HG03565 (cell line): ENCODE data around the gene PAX8.
"Not testable (repeated sequence)": the region's sequence is repeated elsewhere in the genome, so short reads cannot be mapped to it uniquely, and the experiment has no call there.

ENCODE experiments used
- ATAC-seq: cut with Tn5 transposase; IDR thresholded peaks from one replicate; pipeline ENCODE4 v1.9.1; 2021; ENCODE audit warnings: mild to moderate bottlenecking, moderate library complexity; ENCODE audit not compliant: unreplicated experiment

The PAX8 gene

GRCh38 chr2:113291191-113291590 lies 12.5 kb upstream of the PAX8 start:
- no peak for ATAC-seq

DNA sequence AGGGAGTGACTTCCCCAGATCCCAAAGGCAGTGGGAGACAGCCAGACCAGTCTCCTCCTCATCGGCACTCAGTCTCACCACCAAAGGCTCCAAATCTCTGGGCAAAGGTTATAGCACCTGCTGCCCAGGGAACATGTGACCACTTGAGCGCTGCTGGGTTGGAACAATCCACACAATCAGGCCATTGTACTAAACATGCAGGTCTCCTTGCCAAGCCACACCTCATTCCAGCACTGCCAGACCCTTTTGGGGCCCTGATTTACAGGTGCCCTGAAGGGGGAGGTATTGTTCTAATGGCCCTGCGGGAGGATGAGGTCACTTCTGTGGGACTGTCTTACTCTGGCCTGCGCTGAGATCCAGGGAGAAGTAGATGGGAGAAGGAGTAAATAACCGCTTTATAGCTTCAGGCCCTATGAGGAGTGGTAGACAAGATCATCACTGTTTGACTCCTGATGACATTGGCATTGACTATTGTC lies 10.0 kb upstream of the PAX8 start:
- ATAC-seq, result not testable (repeated sequence)

DNA sequence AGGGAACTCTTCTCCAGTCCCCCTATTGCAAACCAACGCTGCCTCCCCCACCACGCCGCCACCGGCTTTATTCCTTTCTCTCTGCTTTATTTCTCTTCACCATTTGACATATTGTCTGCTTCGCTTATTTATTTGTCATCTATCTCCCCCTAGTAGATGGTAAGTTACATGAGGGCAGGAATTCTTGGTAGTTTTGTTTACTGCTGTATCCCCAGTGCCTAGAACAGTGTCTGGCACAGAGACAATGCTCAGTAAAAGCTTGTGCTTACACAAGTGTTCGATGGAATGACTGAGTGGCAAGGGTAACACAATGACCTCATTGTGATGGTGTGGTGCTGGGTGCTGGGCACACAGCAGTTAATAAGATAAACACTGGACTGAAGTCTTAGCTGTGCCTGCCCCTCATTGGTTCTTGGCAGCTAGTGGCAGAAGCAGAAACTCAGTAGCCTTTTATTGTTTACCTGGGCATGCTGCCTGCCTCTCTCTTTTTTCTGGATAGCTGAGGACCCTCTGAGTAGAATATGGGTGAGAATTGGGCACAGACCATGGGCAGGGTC lies 9.5 kb upstream of the PAX8 start:
- ATAC-seq, result not testable (repeated sequence)

DNA sequence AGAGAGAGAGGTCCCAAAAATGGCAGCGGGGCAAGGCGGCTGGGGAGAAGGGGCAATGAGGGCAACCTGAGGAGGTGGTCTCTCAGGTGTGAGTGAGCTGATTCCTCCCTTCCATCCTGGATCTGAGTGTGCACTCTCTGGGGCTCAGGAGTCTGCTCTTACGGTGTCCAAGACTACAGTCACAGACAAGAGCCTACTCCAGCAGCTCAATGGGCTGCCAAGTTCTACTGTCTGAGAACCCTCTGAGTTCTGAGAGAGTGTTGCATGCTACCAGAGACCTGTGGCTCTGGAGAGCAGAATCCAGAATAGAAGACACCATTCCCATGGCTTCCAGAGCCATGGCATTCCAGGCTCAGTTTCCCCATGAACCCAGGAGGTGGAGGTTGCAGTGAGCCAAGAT lies 7.1 kb upstream of the PAX8 start:
- no peak for ATAC-seq

DNA sequence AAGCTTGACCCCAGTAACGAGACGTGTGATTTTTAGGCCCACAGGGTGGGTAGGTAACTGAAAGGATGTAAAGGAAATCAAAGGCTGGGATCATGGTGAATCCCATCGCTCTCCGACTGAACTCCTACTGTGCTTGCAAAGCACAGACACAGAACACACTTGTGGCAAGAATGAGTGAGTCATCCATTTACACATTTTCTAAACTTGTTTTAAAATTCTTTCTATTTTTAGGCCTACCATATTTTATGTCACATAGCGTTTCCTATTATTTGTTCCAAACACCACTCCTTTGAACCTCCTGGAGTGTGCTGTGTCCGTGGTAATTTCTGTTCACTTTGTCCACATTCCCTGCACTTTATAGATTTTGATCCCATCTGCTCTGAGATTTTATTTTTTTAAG lies 6.3 kb upstream of the PAX8 start:
- ATAC-seq, result not testable (repeated sequence)

DNA sequence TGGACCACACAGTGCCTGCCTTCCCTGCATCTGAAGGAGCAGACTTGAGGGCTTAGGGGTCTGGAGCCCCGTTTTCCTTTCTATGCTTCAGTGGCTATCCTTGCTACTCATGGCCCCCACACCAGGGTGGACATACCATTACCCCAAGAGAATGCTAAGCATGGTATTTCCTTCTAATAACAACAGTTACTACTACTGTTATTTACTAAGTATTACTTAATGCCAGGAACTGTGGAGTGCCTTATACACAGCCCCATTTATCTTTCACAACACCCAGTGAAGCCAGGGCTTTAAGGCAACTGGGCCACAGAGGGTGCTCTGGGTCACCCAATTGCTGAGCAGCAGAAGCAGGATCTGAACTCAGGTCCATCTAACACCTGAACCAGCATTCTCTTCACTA lies 5.8 kb upstream of the PAX8 start:
- no peak for ATAC-seq

DNA sequence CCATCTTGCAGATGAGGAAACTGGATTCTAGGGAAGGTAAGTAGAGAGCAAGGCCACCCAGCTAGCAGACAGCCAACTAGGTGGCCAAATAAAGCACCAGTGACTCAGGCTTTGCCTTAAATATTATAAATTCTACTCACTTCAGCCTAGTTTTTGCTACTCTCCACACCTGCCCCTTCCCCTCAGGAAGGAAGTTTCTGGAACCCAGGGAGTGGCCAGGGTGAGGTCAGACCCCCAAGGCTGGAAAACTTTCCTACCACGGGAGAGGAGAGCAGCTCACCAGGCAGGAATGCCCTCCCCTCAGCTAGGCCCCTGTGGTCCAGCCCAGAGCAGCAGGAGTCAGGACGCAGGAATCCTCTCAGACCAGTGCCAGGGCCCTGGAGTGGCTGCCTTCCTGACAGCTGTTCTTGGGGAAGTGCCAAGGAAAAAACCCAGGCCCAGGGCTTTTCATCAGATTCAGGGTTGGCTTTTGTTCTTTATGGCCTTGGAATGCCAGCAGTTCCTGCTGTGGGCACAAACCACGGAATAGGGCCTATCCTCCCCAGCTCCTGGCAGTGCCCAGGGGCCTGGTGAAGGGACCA lies 5.1 kb upstream of the PAX8 start:
- ATAC-seq, result no peak

DNA sequence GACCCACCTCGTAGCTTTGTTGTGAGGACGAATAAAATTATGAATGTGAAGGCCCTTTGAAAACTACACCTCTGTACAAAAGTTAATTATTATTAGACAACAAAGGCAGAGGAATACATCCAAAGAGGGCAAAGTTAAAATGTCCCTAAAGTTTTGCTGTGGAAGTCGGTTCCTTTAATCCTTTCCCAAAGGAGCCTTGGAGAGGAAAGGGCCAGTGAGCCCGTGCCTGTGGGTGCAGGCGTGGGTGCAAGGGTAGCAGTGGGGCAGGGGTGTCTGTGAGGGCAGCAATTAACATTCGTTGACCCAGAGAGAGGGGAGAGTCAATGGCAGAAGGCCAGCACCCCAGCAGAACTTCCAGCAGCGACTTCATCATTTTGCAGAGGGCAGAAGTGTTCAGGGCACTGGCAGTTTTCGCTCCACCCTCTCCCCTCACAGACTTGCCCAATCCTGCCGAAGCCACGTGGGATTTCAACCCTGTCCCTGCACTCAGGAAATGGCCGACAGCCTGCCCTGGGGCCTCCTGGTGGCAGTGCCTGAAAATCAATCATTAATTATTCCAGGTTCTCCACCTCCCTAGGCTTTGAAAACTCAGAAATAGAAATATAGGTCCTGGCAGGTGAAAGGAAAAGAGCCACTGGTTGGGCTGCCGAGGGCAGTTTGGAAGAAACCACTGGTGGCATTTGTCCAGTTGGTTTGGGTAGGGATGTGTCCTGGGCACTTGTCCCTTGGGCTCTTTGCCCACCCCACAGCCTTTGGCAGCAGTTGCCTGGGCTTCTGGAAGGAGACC lies 4.2 kb upstream of the PAX8 start:
- no peak for ATAC-seq

DNA sequence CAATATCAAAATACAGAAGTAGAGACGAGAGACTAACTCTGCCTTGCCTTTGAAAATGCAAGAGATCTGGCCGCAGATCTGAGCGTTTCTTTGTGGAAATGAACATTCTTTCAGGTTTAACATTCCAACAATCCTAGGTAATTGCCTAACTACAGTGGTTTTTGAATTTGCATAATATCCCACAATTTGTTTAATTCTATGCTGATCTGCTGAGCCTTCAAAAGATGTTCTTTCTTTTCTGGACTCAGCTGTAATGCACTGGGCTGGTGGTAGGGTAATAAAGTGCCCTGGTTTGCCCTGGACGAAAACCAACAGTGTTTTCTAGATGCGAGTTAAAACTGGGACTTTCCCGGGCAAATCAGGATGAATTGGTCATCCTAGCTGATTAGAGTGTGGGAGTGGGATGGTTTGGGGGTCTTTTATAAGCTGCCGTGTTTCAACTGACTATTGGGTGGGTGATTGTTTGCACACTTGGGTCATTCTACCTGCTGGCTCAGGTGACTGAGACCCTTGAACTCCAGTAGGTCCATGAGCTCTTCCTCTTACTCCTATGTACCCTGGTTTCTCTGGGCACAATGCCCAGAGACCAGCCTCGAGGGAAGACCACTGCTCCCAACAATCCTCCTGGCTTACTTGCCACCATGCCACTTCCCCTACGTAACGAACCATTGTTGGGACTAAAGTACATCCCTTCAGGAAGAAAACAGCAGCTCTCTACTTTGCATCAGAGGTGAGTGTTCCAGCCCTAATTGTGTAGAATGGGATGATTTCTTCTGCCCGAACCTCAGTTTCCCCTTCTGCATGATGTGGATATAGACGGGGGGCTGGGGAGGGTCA lies 3.4 kb upstream of the PAX8 start:
- ATAC-seq, result no peak

GRCh38 chr2:113278073-113278741 lies 514 bp downstream of the PAX8 start:
- no peak for ATAC-seq

DNA sequence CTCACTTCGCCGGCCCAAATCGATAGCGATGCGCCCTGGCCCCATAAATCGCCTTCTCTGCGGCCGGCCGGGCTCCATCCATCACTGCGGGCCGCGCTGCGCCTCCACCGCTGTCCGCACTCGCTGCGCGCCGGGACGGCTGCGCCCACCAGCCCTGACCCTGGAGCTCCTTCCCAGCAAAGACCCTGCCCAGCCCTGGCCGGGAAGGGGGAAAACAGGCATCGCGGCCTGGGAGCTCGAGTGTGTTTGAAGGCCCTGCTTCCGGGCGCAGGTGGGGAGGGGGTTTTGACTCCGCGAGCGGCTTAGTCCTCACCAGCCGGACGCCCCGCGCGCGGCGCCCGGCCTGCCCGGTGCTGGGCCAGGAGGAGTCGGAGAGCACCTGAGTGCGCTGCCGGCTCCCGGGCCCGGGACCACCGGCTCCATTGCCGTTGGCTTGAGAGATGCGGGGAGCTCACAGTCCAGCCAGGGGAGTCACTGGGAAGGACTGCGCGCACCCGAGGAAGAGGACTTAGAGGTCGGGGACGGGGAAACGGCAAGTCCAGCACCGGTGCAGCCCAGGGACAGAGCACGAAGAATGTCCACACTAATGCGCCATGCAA lies 1.1 kb downstream of the PAX8 start:
- no peak for ATAC-seq

GRCh38 chr2:113276761-113277425 lies 1.8 kb downstream of the PAX8 start:
- no peak for ATAC-seq

DNA sequence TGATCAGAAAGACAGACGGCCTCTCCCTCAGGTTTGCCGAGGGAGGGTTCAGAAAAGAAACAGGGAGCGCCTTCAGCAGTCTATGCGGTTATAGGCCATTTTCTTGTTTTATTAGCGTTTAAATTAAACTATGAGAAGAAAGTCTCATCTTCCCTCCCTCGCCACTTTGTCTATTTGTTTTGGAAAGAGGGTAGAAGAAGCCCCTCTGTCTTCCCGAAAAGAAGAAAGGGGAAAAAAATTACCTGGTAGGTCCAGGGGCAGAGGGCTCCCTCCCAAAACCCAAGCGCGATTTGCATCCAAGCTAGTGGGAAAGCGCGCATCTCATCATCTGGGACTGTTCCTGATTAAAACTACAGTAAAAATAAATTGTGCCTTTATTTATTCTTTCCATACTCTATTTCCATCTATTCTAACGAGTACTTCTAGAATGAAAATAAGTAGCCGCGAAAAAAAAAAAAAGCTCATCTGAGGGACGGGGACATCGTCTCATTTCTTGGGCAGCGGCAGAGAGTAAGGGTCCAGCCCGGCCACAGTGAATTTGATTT lies 2.4 kb downstream of the PAX8 start:
- no peak for ATAC-seq

- no peak for ATAC-seq
Measured at GRCh38 chr2:113275556-113276215, 3.0 kb downstream of the PAX8 start.

DNA sequence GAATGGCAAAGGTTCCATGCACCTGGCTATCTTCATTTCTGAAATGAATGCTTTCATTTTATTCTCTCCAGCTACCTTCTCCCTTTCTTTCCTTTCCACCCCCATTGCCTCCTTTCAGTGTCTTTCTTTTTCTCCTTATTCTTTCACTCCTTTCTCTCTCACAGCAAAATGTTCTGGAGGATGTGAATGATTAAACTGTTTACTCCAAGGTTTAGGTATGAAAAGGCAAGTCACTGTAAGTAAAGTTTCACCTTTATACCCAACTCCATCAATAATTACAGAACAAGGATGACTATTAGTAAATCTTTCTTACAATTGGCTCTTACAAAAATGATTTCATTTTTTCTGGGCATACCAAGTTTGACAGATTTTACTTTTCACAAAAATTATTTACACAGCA lies 4.3 kb downstream of the PAX8 start:
- ATAC-seq, result no peak

- ATAC-seq, result no peak
Measured at GRCh38 chr2:113273981-113274380, 4.7 kb downstream of the PAX8 start.

DNA sequence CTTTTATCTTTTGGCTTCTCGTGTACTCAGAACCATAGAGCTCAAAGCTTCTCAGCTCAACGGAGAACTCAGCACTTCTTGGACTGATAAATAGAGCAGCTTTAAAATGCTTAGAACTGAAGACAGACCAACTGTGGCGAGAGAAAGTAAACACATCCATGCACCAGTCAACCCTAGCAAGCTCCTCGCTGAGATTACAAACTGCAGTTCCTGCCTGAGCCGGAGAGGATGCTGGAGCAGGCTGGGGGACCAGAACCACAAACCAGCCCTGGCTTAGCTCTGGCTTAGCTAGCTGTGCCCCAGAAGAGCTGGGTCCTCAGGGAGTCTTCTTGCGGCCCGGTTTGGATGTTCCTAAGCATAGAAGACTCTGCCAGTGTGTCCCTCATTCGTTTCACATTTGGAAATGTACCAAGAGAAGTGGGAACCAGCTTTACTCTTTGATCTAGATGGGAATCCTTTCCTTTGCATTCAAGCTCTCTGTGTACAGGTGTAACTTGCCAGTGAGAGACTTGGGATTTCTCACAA lies 5.6 kb downstream of the PAX8 start:
- ATAC-seq, result no peak

- no peak for ATAC-seq
Measured at GRCh38 chr2:113272477-113272876, 6.2 kb downstream of the PAX8 start.
